Calu3 (cell line): ENCODE results near the gene TMC1. TPM values are rescaled to one million over a fixed set of nuclear protein-coding genes. Genes with fewer than 3 reads are reported as not detected.
A peak's percentile ranks its signal among the peaks of the same experiment; 100 is the strongest.

Experiments used
- BruUV-seq: library from RNA; stranded (reverse); fragments of 400-500 nt; replicated peaks from 2 replicates; lab custom pipeline; 2021; lab: Mats Ljungman, UMichigan
- CTCF ChIA-PET: fragments of 300-600 bp; sonication (Branson Sonifier 250); formaldehyde crosslinking; loops from one replicate; lab custom pipeline; 2022; ENCODE audit warnings: antibody characterized with exemption; lab: Charles Lee
- DNase-seq: peaks from one replicate; pipeline ENCODE4 v3.0.0; 2022
- H3K27ac Mint-ChIP-seq: one replicate; pipeline ENCODE4 v1.8.0; 2022; ENCODE audit warnings: mixed read lengths; ENCODE audit not compliant: unreplicated experiment
- H3K27me3 Mint-ChIP-seq: one replicate; pipeline ENCODE4 v1.8.0; 2022; ENCODE audit warnings: mixed read lengths; ENCODE audit not compliant: unreplicated experiment
- H3K36me3 Mint-ChIP-seq: one replicate; pipeline ENCODE4 v1.8.0; 2022; ENCODE audit warnings: mild to moderate bottlenecking, moderate library complexity, mixed read lengths; ENCODE audit not compliant: insufficient read depth, unreplicated experiment
- H3K4me1 Mint-ChIP-seq: one replicate; pipeline ENCODE4 v1.8.0; 2022; ENCODE audit warnings: mild to moderate bottlenecking, low read depth, mixed read lengths; ENCODE audit not compliant: unreplicated experiment
- H3K4me3 Mint-ChIP-seq: one replicate; pipeline ENCODE4 v1.8.0; 2022; ENCODE audit warnings: mild to moderate bottlenecking, low read depth, moderate library complexity, mixed read lengths; ENCODE audit not compliant: unreplicated experiment
- H3K9me3 Mint-ChIP-seq: one replicate; pipeline ENCODE4 v1.8.0; 2022; ENCODE audit warnings: low read depth, mixed read lengths; ENCODE audit not compliant: unreplicated experiment
- intact Hi-C: fragments of 100-400 bp; cut with micrococcal nuclease; formaldehyde crosslinking; loops from one replicate; pipeline ENCODE4 v1.10.0; 2022; ENCODE audit not compliant: unreplicated experiment
- total RNA-seq: library from RNA; stranded (reverse); gene quantifications from 2 replicates; pipeline ENCODE4 v1.2.3, GENCODE V29; 2022
- TF ChIP-seq, protein P1 (sequence below): fragments of 200-600 bp; IDR thresholded peaks from one replicate; pipeline ENCODE4 v1.8.0; 2022; ENCODE audit warnings: antibody characterized with exemption; ENCODE audit not compliant: unreplicated experiment

The TMC1 gene
- total RNA-seq, 1 experiment from 2014 or later = not detected

DNA sequence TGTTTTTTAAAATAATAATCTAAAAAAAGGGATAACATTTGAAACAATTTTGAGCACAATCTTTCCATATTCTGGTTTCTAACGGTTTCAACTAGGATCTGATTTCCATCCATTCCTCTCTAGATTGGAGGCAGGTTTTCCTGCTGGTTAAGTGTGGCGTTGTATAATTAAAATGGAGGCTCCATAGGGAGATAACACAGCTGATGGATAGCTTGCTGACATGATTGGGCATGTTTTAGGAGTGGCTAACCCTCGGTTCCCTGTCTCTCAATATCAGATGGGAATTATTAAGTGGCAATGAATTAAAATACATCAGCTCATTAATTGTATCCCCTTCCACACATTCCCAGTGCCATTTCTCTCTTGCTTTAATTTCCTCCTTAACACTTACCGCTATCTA is 222.4 kb downstream of the TMC1 start:
- no peak overlapping the region for H3K4me3 Mint-ChIP-seq
- DNase-seq = no peak
- no TSS peak for BruUV-seq
- H3K9me3 Mint-ChIP-seq = no peaks in the 10 kb centered on the region
- intact Hi-C loops = no loop called here
- H3K4me1 Mint-ChIP-seq = peaks cover 3% of the 10 kb centered on the region
- TF ChIP-seq, protein P1, sequence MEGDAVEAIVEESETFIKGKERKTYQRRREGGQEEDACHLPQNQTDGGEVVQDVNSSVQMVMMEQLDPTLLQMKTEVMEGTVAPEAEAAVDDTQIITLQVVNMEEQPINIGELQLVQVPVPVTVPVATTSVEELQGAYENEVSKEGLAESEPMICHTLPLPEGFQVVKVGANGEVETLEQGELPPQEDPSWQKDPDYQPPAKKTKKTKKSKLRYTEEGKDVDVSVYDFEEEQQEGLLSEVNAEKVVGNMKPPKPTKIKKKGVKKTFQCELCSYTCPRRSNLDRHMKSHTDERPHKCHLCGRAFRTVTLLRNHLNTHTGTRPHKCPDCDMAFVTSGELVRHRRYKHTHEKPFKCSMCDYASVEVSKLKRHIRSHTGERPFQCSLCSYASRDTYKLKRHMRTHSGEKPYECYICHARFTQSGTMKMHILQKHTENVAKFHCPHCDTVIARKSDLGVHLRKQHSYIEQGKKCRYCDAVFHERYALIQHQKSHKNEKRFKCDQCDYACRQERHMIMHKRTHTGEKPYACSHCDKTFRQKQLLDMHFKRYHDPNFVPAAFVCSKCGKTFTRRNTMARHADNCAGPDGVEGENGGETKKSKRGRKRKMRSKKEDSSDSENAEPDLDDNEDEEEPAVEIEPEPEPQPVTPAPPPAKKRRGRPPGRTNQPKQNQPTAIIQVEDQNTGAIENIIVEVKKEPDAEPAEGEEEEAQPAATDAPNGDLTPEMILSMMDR = no peak
- CTCF ChIA-PET = interaction anchor here (0.6 kb wide), 1 partner anchor 346 kb away, joined by 3 read pairs; no protein-coding TSS in a partner anchor
- H3K36me3 Mint-ChIP-seq = no peaks in the 10 kb centered on the region
- no peak overlapping the region for H3K27ac Mint-ChIP-seq
- no peaks in the 10 kb centered on the region for H3K27me3 Mint-ChIP-seq

DNA sequence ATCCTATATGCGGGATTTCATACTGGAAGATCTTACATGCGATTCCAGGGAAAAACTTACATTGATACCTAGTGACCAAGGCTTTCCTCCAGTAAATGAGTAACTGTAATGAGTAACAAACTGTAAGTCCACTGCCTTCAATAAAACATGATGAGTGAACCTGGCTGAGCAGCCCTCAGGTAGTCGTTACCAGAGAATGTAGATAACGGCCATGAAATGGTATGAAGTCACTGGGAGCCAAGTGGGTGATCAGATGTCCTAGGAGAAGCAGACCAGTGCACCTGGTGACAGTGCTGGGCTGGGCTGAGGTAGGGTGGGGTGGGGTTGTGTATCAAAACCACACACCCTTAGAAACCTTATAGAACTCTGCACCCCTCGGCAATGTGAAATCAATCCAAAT is 227.9 kb downstream of the TMC1 start:
- Mint-ChIP-seq H3K36me3 (no peaks in the 10 kb centered on the region), H3K4me1 (peaks cover 8% of the 10 kb centered on the region), H3K27ac (no peak overlapping the region), H3K27me3 (no peaks in the 10 kb centered on the region), H3K9me3 (no peaks in the 10 kb centered on the region), H3K4me3 (no peak overlapping the region)
- TF ChIP-seq, protein P1 = no peak
- CTCF ChIA-PET = no interaction called here
- intact Hi-C loops = no loop called here
- no peak for DNase-seq
- no TSS peak for BruUV-seq

DNA sequence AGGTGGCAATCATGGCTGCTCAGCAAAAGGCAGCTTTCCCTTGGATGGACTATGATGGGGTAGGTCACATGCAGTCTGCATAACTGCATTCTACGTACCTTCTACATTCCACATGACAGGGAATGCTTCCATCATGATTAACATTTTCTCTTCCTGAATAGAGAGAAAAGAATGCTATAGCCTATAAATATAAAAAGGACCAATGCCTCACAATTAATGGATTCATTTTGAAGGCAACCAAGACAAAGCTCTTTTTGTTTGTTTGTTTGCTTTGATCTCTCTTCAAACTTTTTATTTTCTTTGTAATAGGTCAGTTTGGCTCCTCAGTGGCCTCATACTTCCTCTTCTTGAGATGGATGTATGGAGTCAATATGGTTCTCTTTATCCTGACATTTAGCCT is 230.1 kb downstream of the TMC1 start:
- DNase-seq = no peak
- TF ChIP-seq, protein P1 = no peak
- Mint-ChIP-seq H3K4me1 (peaks cover 8% of the 10 kb centered on the region), H3K27me3 (no peaks in the 10 kb centered on the region), H3K4me3 (no peak overlapping the region), H3K9me3 (no peaks in the 10 kb centered on the region), H3K27ac (no peak overlapping the region), H3K36me3 (no peaks in the 10 kb centered on the region)
- intact Hi-C loops = loop anchor here (5.0 to 10.0 kb wide), 4 partner anchors 117 to 459 kb away; no protein-coding TSS in a partner anchor
- CTCF ChIA-PET = no interaction called here
- BruUV-seq = no TSS peak

DNA sequence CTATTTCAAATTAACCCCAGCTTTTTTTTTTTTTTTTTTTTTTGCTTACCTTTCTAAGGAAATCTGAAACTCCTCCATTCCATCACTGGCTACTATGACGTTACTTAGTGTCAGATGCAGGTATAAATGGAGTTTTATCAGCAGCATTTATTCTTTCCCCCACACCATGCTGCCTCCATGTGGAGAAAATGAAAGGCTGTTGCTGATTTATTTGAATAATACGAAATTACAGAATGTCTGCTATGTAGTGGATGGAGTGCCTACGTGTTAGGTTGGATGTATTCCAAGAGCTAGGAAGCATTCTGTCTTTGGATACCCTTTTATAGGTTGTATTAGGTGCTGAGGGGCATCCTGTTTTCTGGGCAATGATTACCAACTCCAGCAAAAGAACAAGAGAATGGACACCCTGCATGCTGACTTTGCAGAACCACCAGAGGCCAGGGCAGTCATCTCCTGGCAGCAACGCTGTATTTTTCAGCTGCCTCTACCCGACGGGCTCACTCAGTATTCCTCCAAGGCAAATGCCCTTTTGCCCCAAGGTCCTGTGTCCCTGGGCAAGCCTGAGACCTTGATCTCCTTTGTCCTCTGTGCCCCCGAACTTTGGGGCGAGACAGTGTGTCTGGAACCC is 232.0 kb downstream of the TMC1 start:
- TF ChIP-seq, protein P1 = no peak
- Mint-ChIP-seq H3K27ac (no peak overlapping the region), H3K36me3 (no peaks in the 10 kb centered on the region), H3K27me3 (no peaks in the 10 kb centered on the region), H3K4me1 (peaks cover 12% of the 10 kb centered on the region), H3K4me3 (no peak overlapping the region), H3K9me3 (no peaks in the 10 kb centered on the region)
- peak; percentile 17 for DNase-seq
- CTCF ChIA-PET = interaction anchor here (0.6 to 0.7 kb wide), 7 partner anchors 78 to 548 kb away, joined by 3 to 8 read pairs (median 5); no protein-coding TSS in a partner anchor
- no TSS peak for BruUV-seq
- intact Hi-C loops = loop anchor here (5.0 to 10.0 kb wide), 4 partner anchors 119 to 461 kb away; no protein-coding TSS in a partner anchor
